Gastroesophageal sphincter (tissue), 4 donors: ENCODE data around the gene ARHGEF17. TPM values are rescaled to one million over a fixed set of nuclear protein-coding genes. Genes with fewer than 3 reads are reported as not detected.

Source experiments
- ATAC-seq: fragments of 150-250 bp; one replicate; pipeline ENCODE4 v1.9.1; 2016; ENCODE audit warnings: mild to moderate bottlenecking, moderate library complexity
- H3K27ac ChIP-seq, 4 donors: fragments of 200-600 bp; sonication (generic) in 3 of 4; 1 replicate in 3 of 4; 2 replicates in 1 of 4; pipeline ENCODE4 v1.5.1; 2016 to 2019
- H3K27me3 ChIP-seq: fragments of 200-600 bp; sonication (generic); one replicate; pipeline ENCODE4 v1.5.1; 2019
- H3K36me3 ChIP-seq, 2 donors: fragments of 200-600 bp; sonication (generic); one replicate each; pipeline ENCODE4 v1.5.1; 2019; ENCODE audit warnings: control low read depth in 1 of 2
- H3K4me1 ChIP-seq, 3 donors: fragments of 200-600 bp; sonication (generic); 1 replicate in 2 of 3; 2 replicates in 1 of 3; pipeline ENCODE4 v1.5.1; 2016 to 2019; ENCODE audit warnings: control low read depth in 2 of 3
- H3K4me3 ChIP-seq, 2 donors: fragments of 200-600 bp; sonication (generic); one replicate each; pipeline ENCODE4 v1.5.1; 2019; ENCODE audit warnings: mild to moderate bottlenecking in 1 of 2, moderate library complexity in 1 of 2
- H3K9me3 ChIP-seq, 3 donors: fragments of 200-600 bp; sonication (generic); one replicate each; pipeline ENCODE4 v1.5.1; 2017 to 2019; ENCODE audit warnings: control low read depth in 2 of 3
- CTCF ChIP-seq, 4 experiments: fragments of 200-600 bp in 2 of 4; fragments of 450-650 bp in 2 of 4; sonication (generic) in 1 of 4; IDR thresholded peaks; one replicate each; pipeline ENCODE4 v1.5.1; 2017 to 2019; ENCODE audit warnings: antibody characterized with exemption in 4 of 4, mild to moderate bottlenecking in 2 of 4, moderate library complexity in 2 of 4
- EP300 ChIP-seq: sonication (generic); formaldehyde crosslinking; IDR thresholded peaks from one replicate; pipeline ENCODE4 v1.6.1; 2017; ENCODE audit warnings: antibody characterized with exemption, mild to moderate bottlenecking
- POLR2A ChIP-seq, 2 donors: fragments of 450-650 bp; IDR thresholded peaks; one replicate each; pipeline ENCODE4 v1.6.1; 2017; ENCODE audit warnings: antibody characterized with exemption in 2 of 2, mild to moderate bottlenecking in 2 of 2, moderate library complexity in 1 of 2
- POLR2AphosphoS5 ChIP-seq: sonication (generic); formaldehyde crosslinking; IDR thresholded peaks from one replicate; pipeline ENCODE4 v1.6.1; 2017; ENCODE audit warnings: antibody characterized with exemption
- WGBS, 2 donors: methylation state at CpG; one replicate each; pipeline ENCODE4 v1.1.5; 2018; ENCODE audit warnings: low coverage in 1 of 2; 5-methylcytosine and 5-hydroxymethylcytosine counted together
- total RNA-seq, 4 donors: library from RNA; depleted of rRNA; stranded (reverse); fragments of >200 nt; gene quantifications; one replicate each; pipeline ENCODE4 v1.1.0, GENCODE V29; 2016

The ARHGEF17 gene
- total RNA-seq, 4 donors from 2014 or later = 52.5 to 169 (median 84.4) TPM

- Histone ChIP-seq H3K4me3 (peak overlapping the region in 1 of 2 donors; percentile 23), H3K27me3 (no peaks in the 10 kb centered on the region), H3K9me3 (no peaks in the 10 kb centered on the region), H3K27ac (peak overlapping the region; percentile 67 to 99 (median 94)), H3K4me1 (peaks cover 15 to 100% (median 78%) of the 10 kb centered on the region in 3 donors), H3K36me3 (no peaks in the 10 kb centered on the region)
- TF ChIP-seq POLR2AphosphoS5 = peak; percentile 78
- peak in 1 of 4 experiments; percentile 14 for TF ChIP-seq CTCF (IDR thresholded peaks at IDR 0.05)
- no peak for TF ChIP-seq POLR2A (IDR thresholded peaks at IDR 0.05)
- TF ChIP-seq EP300 = no peak
- ATAC-seq = peak; percentile 81
- WGBS, 2 donors = no CpG with 5 or more reads among the region's 14 CpGs
Measured at GRCh38 chr11:73323464-73323863, 15.4 kb downstream of the ARHGEF17 start.

GRCh38 chr11:73324116-73324515 is 16.0 kb downstream of the ARHGEF17 start:
- H3K4me3 ChIP-seq = peak overlapping the region in 1 of 2 donors; percentile 23
- H3K9me3 ChIP-seq = no peaks in the 10 kb centered on the region
- TF ChIP-seq POLR2A (IDR thresholded peaks at IDR 0.05) (no peak), CTCF (IDR thresholded peaks at IDR 0.05) (no peak), POLR2AphosphoS5 (no peak), EP300 (no peak)
- ATAC-seq = no peak
- peaks cover 15 to 99% (median 74%) of the 10 kb centered on the region in 3 donors for H3K4me1 ChIP-seq
- no peaks in the 10 kb centered on the region for H3K27me3 ChIP-seq
- H3K36me3 ChIP-seq = no peaks in the 10 kb centered on the region
- 80% methylated on average over 2 of the region's 9 CpGs; no CpG with 5 or more reads in 1 of the 2 donors for WGBS, 2 donors
- H3K27ac ChIP-seq = peak overlapping the region; percentile 67 to 99 (median 94)

- ATAC-seq = no peak
- Histone ChIP-seq H3K27ac (peak overlapping the region; percentile 67 to 99 (median 94)), H3K36me3 (no peaks in the 10 kb centered on the region), H3K9me3 (no peaks in the 10 kb centered on the region), H3K4me3 (no peak overlapping the region), H3K27me3 (no peaks in the 10 kb centered on the region), H3K4me1 (peaks cover 15 to 98% (median 70%) of the 10 kb centered on the region in 3 donors)
- 57 to 100% methylated on average over 1 to 2 of the region's 2 CpGs for WGBS, 2 donors
- TF ChIP-seq EP300 (no peak), POLR2A (IDR thresholded peaks at IDR 0.05) (no peak), CTCF (IDR thresholded peaks at IDR 0.05) (no peak), POLR2AphosphoS5 (no peak)
Measured at GRCh38 chr11:73324665-73325035, 16.6 kb downstream of the ARHGEF17 start.

GRCh38 chr11:73325036-73325981 is 17.2 kb downstream of the ARHGEF17 start:
- no peak overlapping the region for H3K4me3 ChIP-seq
- H3K9me3 ChIP-seq = no peaks in the 10 kb centered on the region
- H3K27ac ChIP-seq = peak overlapping the region; percentile 67 to 99 (median 94)
- no peaks in the 10 kb centered on the region for H3K27me3 ChIP-seq
- no peaks in the 10 kb centered on the region for H3K36me3 ChIP-seq
- peaks cover 15 to 98% (median 69%) of the 10 kb centered on the region in 3 donors for H3K4me1 ChIP-seq
- 36 to 71% methylated on average over 5 to 9 of the region's 13 CpGs for WGBS, 2 donors
- TF ChIP-seq POLR2AphosphoS5 (peak; percentile 25), EP300 (no peak)
- ATAC-seq = peak; percentile 17

- peaks cover 25 to 98% (median 72%) of the 10 kb centered on the region in 3 donors for H3K4me1 ChIP-seq
Measured at GRCh38 chr11:73326929-73327811, 19.1 kb downstream of the ARHGEF17 start.

More at GRCh38 chr11:73326929-73327811, 19.1 kb downstream of the ARHGEF17 start:
- Histone ChIP-seq H3K27ac (peak overlapping the region; percentile 2 to 99 (median 94)), H3K4me3 (no peak overlapping the region), H3K9me3 (no peaks in the 10 kb centered on the region), H3K27me3 (no peaks in the 10 kb centered on the region), H3K36me3 (no peaks in the 10 kb centered on the region)
- ATAC-seq = no peak
- TF ChIP-seq POLR2AphosphoS5 (no peak), EP300 (no peak), POLR2A (IDR thresholded peaks at IDR 0.05) (no peak), CTCF (IDR thresholded peaks at IDR 0.05) (no peak)
- WGBS, 2 donors = 44 to 47% methylated on average over 3 to 6 of the region's 10 CpGs
